AG08396 (cell line): ENCODE data around the gene SOS2.
"Not testable (repeated sequence)": the region's sequence is repeated elsewhere in the genome, so short reads cannot be mapped to it uniquely, and the experiment has no call there.

Source experiments
- DNase-seq: peaks from one replicate; pipeline ENCODE4 v3.0.0; 2012; ENCODE audit warnings: low spot score, mixed read lengths

The SOS2 gene

GRCh38 chr14:50225974-50226297, 5.4 kb downstream of the SOS2 start:
- no peak for DNase-seq

GRCh38 chr14:50225067-50225973, 6.1 kb downstream of the SOS2 start:
- DNase-seq: peak; percentile 71

GRCh38 chr14:50222055-50222613, 9.2 kb downstream of the SOS2 start:
- DNase-seq: peak; percentile 12

- no peak for DNase-seq
Observed at GRCh38 chr14:50218501-50218900, 12.9 kb downstream of the SOS2 start.

- no peak for DNase-seq
Observed at GRCh38 chr14:50215416-50215815, 16.0 kb downstream of the SOS2 start.

- no peak for DNase-seq
Observed at GRCh38 chr14:50213795-50214194, 17.6 kb downstream of the SOS2 start.

- no peak for DNase-seq
Observed at GRCh38 chr14:50212726-50213125, 18.7 kb downstream of the SOS2 start.

- DNase-seq: no peak
Observed at GRCh38 chr14:50210074-50210473, 21.3 kb downstream of the SOS2 start.

- DNase-seq: no peak
Observed at GRCh38 chr14:50198499-50198898, 32.9 kb downstream of the SOS2 start.

GRCh38 chr14:50191499-50191898, 39.9 kb downstream of the SOS2 start:
- no peak for DNase-seq

GRCh38 chr14:50186107-50186506, 45.3 kb downstream of the SOS2 start:
- no peak for DNase-seq

GRCh38 chr14:50173891-50174290, 57.5 kb downstream of the SOS2 start:
- no peak for DNase-seq

GRCh38 chr14:50171895-50172294, 59.5 kb downstream of the SOS2 start:
- DNase-seq: no peak

- not testable (repeated sequence) for DNase-seq
Observed at GRCh38 chr14:50167381-50167780, 64.0 kb downstream of the SOS2 start.

- no peak for DNase-seq
Observed at GRCh38 chr14:50156111-50156510, 75.3 kb downstream of the SOS2 start.

GRCh38 chr14:50148799-50149198, 82.6 kb downstream of the SOS2 start:
- DNase-seq: no peak

GRCh38 chr14:50139192-50139591, 92.2 kb downstream of the SOS2 start:
- no peak for DNase-seq

GRCh38 chr14:50127802-50128201, 103.6 kb downstream of the SOS2 start:
- DNase-seq: no peak

- no peak for DNase-seq
Observed at GRCh38 chr14:50123062-50123461, 108.3 kb downstream of the SOS2 start.

GRCh38 chr14:50122291-50122690, 109.1 kb downstream of the SOS2 start:
- DNase-seq: no peak

GRCh38 chr14:50121486-50121885, 109.9 kb downstream of the SOS2 start:
- DNase-seq: no peak

GRCh38 chr14:50117456-50117855, 113.9 kb downstream of the SOS2 start:
- no peak for DNase-seq

GRCh38 chr14:50116966-50117365, 114.4 kb downstream of the SOS2 start:
- no peak for DNase-seq
